ENCODE results near the gene PHACTR1.

GRCh38 chr6:13299403-13299821 lies 582.8 kb downstream of the PHACTR1 start:
- TF ChIP-seq CTCF (IDR thresholded peaks at IDR 0.05) (no peak), POLR2A (IDR thresholded peaks at IDR 0.05) (no peak)
